ENCODE data around the gene DBET. TPM values are rescaled to one million over a fixed set of nuclear protein-coding genes. Genes with fewer than 3 reads are reported as not detected.

DBET gene
- not detected for total RNA-seq

DNA sequence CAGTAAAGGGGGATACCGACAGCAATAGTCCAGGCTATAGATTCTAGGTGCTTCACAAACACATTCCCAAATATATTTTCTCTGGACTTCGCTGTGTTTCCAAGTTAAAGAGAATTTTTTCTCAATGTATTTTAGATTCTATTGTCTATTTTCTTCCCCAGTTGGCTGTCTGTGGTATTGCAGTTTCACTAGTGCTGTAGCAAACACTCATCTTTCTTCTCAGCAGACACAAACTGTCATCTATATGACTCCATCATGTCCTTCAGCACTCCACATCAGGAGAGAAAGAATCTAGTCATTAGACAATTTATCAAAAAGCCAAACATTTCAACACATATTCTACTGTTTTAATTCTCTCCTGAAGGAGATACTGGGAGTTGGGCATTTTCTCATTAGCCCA lies at the start of gene DBET:
TSS of gene DBET (plus strand) at position 161 of the 400 bp plus-strand sequence.

DNA sequence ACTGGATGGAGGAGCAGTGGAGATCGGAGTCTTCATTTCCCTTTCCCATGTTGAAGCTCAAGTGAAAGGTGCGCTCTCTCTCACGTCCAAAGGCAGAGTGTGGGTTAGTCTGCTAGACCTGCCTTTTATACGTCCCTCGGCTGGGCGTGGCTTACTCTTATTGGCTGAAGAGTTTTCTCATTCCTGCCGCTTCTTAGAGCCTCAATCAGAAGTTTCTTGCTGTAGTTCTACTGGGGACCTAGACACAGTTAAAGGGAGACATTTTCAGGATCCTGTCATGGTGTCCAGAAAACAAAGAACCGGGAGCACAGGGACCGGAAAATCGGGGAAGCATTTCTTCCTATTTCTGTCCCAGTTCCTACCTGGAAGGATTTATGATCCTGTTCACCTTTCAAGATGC lies 37.1 kb upstream of the DBET start, which contains the start of gene FRG2:
TSS of gene FRG2 (minus strand) at position 101 of the 400 bp plus-strand sequence. CDS start at position 49, 52 bp downstream.

Small RNA genes within 50 kb of the gene (small RNA-seq; reads per million reads assigned to genes)
- gene RNA5SP174 (ENCODE audit: low replicate concordance) (0.09 reads per million), gene RNA5SP175 (ENCODE audit: low replicate concordance) (0.09 reads per million)

Other genes with a start within 250 kb of the DBET start
- 25.7 TPM for gene FRG1, start 123.6 kb upstream of the DBET start, total RNA-seq
- not detected for gene FRG2, start 37.2 kb upstream of the DBET start, total RNA-seq
- not detected for gene DUX4, start 109.3 kb downstream of the DBET start, total RNA-seq

Data from parietal lobe (tissue), 2 donors.